Sigmoid colon (tissue), 7 donors: Measurements from ENCODE around the gene CASP9. TPM values are rescaled to one million over a fixed set of nuclear protein-coding genes. Genes with fewer than 3 reads are reported as not detected.
"Not testable (repeated sequence)": the region's sequence is repeated elsewhere in the genome, so short reads cannot be mapped to it uniquely, and the experiment has no call there.

Experiments
- DNase-seq: peaks from one replicate; pipeline ENCODE4 v3.0.0-alpha.2; 2019
- H3K27ac ChIP-seq, 4 donors: fragments of 200-600 bp; sonication (generic); one replicate each; pipeline ENCODE4 v1.5.1; 2016 to 2019; ENCODE audit warnings: mild to moderate bottlenecking in 1 of 4
- H3K27me3 ChIP-seq, 3 donors: fragments of 200-600 bp; sonication (generic); one replicate each; pipeline ENCODE4 v1.5.1; 2019; ENCODE audit warnings: mild to moderate bottlenecking in 1 of 3
- H3K36me3 ChIP-seq, 4 donors: fragments of 200-600 bp; sonication (generic); one replicate each; pipeline ENCODE4 v1.5.1; 2016 to 2019
- H3K4me1 ChIP-seq, 4 donors: fragments of 200-600 bp; sonication (generic); one replicate each; pipeline ENCODE4 v1.5.1; 2017 to 2019
- H3K4me3 ChIP-seq, 4 donors: fragments of 200-600 bp; sonication (generic); one replicate each; pipeline ENCODE4 v1.5.1; 2017 to 2019; ENCODE audit warnings: mild to moderate bottlenecking in 2 of 4, moderate library complexity in 1 of 4
- H3K9me3 ChIP-seq, 4 donors: fragments of 200-600 bp in 3 of 4; sonication (generic) in 3 of 4; one replicate each; pipeline versions ENCODE4 v1.5.1 to v1.6.1; 2013 to 2019
- EP300 ChIP-seq, 4 donors: sonication (generic); formaldehyde crosslinking; IDR thresholded peaks; one replicate each; pipeline ENCODE4 v1.6.1; 2017; ENCODE audit warnings: antibody characterized with exemption in 4 of 4
- POLR2A ChIP-seq, 2 donors: fragments of 450-650 bp; IDR thresholded peaks; one replicate each; pipeline ENCODE4 v1.6.1; 2016; ENCODE audit warnings: antibody characterized with exemption in 2 of 2, mild to moderate bottlenecking in 2 of 2, moderate library complexity in 2 of 2
- POLR2AphosphoS5 ChIP-seq, 4 donors: sonication (generic); formaldehyde crosslinking; IDR thresholded peaks; one replicate each; pipeline ENCODE4 v1.6.1; 2017; ENCODE audit warnings: antibody characterized with exemption in 4 of 4
- WGBS, 2 donors: extraction: QIAGEN DNeasy Blood & Tissue Kit; methylation state at CpG; one replicate each; pipeline ENCODE4 v1.1.7; 2013; 5-methylcytosine and 5-hydroxymethylcytosine counted together
- intact Hi-C: fragments of 100-400 bp; cut with DNase I; formaldehyde crosslinking; loops from one replicate; pipeline ENCODE4 v1.15.1; 2023
- polyA plus RNA-seq, 3 donors: library from polyadenylated mRNA; stranded (reverse); fragments of 200-250 nt; gene quantifications; one replicate each; pipeline ENCODE4 v1.2.3, GENCODE V29; 2013
- total RNA-seq, 4 donors: library from RNA; depleted of rRNA; stranded (reverse); fragments of >200 nt; gene quantifications; one replicate each; pipeline ENCODE4 v1.1.0, GENCODE V29; 2016
- TF ChIP-seq, protein P1 (sequence below), 4 experiments: fragments of 450-650 bp in 3 of 4; fragments of 200-600 bp in 1 of 4; IDR thresholded peaks; one replicate each; pipeline ENCODE4 v1.5.1; 2016 to 2019; ENCODE audit warnings: antibody characterized with exemption in 4 of 4, mild to moderate bottlenecking in 3 of 4, moderate library complexity in 2 of 4
- donor health status: healthy with polysubstance abuse.
- donor health status: Bipolar disorder and iron deficiency.
- donor health status: healthy.

CASP9 gene
- total and polyA plus RNA-seq, 7 donors, result 6.2 to 18.2 (median 11.4) TPM

DNA sequence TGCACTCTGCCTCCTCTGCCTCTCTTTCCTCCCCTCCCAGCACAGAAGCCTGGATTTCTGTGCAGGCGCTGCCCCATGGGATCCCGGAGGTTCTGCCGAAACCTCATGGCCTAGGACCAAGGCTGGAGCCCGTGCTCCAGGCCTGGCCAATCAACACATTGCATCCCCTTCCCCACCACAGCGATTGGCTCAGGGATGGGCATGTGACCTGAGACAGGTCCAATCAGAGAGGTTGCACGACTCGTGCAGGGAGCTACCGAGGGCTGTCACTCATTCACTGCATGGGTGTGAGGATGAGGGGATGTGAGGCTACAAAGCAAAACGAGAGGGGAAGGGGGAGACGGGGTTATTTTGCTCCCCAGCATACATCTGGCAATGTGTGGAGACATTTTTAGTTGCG, 51.4 kb downstream of the CASP9 start:
- peaks cover 0 to 7% (median 0%) of the 10 kb centered on the region in 4 donors for H3K4me1 ChIP-seq
- H3K27ac ChIP-seq, result no peak overlapping the region
- no peak for DNase-seq
- no peak overlapping the region for H3K4me3 ChIP-seq
- no peaks in the 10 kb centered on the region for H3K9me3 ChIP-seq
- no peaks in the 10 kb centered on the region for H3K36me3 ChIP-seq
- TF ChIP-seq, protein P1, sequence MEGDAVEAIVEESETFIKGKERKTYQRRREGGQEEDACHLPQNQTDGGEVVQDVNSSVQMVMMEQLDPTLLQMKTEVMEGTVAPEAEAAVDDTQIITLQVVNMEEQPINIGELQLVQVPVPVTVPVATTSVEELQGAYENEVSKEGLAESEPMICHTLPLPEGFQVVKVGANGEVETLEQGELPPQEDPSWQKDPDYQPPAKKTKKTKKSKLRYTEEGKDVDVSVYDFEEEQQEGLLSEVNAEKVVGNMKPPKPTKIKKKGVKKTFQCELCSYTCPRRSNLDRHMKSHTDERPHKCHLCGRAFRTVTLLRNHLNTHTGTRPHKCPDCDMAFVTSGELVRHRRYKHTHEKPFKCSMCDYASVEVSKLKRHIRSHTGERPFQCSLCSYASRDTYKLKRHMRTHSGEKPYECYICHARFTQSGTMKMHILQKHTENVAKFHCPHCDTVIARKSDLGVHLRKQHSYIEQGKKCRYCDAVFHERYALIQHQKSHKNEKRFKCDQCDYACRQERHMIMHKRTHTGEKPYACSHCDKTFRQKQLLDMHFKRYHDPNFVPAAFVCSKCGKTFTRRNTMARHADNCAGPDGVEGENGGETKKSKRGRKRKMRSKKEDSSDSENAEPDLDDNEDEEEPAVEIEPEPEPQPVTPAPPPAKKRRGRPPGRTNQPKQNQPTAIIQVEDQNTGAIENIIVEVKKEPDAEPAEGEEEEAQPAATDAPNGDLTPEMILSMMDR (IDR thresholded peaks at IDR 0.05), result no peak
- no peak for TF ChIP-seq POLR2A (IDR thresholded peaks at IDR 0.05)
- TF ChIP-seq EP300 (IDR thresholded peaks at IDR 0.05), result no peak
- TF ChIP-seq POLR2AphosphoS5 (IDR thresholded peaks at IDR 0.05), result no peak
- 92% methylated on average over 11 of the region's 11 CpGs for WGBS, 2 donors
- H3K27me3 ChIP-seq, result no peaks in the 10 kb centered on the region
- intact Hi-C loops, result no loop called here

DNA sequence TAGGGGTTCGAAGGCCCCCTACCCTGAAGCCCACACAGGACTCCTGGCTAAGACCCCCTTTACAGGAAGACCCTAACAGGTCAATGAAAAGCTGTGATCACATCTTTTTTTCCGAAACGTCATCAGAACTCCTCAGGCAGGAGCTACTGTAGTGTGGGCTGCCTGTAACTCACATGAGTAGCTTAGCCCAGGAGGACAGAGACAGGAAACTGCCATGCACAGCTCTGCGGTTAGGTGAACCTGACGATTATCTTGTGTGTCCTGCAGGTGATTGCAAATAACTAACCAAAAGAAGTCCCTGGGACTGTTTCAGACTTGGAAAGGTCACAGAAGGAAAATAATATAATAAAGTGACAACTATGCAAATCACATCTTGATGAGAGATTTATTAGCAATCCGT, 52.3 kb downstream of the CASP9 start:
- DNase-seq, H3K27ac ChIP-seq, H3K9me3 ChIP-seq, H3K4me1 ChIP-seq, H3K36me3 ChIP-seq, H3K4me3 ChIP-seq, H3K27me3 ChIP-seq, intact Hi-C loops: not testable (repeated sequence)
- 86% methylated on average over 6 of the region's 6 CpGs for WGBS, 2 donors

DNA sequence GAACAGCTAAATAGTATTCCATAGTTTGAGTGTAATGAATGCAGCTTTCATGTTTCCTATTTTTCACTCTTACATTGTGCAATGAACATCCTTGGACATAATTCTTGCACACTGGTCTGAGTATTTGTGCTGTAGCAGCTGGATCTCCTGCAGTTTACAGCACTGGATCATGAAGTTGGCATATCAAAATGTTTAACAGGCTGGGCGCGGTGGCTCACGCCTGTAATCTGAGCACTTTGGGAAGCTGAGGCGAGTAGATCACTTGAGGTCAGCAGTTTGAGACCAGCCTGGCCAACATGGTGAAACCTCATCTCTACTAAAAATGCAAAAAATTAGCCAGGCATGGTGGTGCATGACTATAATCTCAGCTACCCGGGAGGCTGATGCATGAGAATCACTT, 52.9 kb downstream of the CASP9 start:
- H3K36me3 ChIP-seq, H3K27ac ChIP-seq, intact Hi-C loops, H3K27me3 ChIP-seq, H3K4me3 ChIP-seq, DNase-seq, H3K9me3 ChIP-seq, H3K4me1 ChIP-seq: not testable (repeated sequence)
- 78 to 92% methylated on average over 5 of the region's 5 CpGs for WGBS, 2 donors

DNA sequence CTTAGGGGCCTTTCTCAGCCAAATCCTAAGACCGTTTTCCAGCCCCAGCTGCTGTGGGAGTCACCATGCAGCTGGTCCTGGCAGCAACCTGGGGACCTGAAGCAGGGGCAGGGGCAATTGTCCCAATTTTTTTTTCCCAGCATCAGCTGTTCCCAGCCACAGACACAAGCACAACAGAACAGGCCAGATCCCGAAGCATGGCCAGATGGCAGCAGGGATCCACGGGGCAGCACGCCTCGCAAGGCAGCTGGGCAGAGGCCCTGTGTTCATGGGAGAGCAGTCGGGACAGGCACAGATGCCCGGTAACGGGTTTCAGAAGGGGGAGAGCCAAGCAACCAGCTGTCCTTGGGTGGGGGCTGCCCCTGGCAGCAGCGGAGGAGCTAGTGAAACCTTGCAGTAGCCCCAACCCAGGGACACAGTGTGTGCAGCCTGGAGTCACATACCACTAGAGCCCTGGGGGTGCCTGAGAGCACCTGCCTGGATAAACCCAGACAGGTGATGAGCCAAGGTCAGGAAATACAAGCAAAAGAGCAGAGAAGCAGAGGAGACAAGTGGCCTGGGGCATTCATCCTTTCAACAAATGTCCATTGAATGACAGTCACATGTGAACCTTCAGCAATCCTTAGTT, 54.1 kb downstream of the CASP9 start:
- H3K9me3 ChIP-seq, H3K27ac ChIP-seq, DNase-seq, intact Hi-C loops, H3K36me3 ChIP-seq, H3K27me3 ChIP-seq, H3K4me3 ChIP-seq, H3K4me1 ChIP-seq: not testable (repeated sequence)
- WGBS, 2 donors, result 84 to 93% methylated on average over 9 of the region's 9 CpGs

DNA sequence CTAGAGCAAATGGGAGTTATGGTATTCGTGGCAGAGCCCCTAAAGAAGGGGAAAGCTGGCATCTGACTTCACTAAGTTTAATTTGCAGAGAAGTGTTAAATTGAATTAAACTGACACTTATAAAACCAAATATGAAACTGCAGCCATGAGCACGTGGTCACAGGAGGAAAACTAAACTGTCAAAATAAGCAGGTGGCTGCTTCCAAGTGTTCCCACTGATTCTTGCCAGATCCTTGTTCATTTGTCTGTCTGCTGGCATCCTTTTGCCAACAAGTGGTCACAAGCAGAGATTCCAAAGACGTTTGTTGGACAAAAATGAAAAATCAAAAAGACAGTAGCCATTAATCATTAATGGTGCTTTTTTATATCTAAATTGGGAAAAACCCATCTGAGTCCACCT, 54.7 kb downstream of the CASP9 start:
- 62 to 63% methylated on average over 3 of the region's 3 CpGs for WGBS, 2 donors
- Histone ChIP-seq H3K27me3 (no peaks in the 10 kb centered on the region), H3K4me3 (no peak overlapping the region), H3K9me3 (no peaks in the 10 kb centered on the region), H3K36me3 (no peaks in the 10 kb centered on the region), H3K27ac (no peak overlapping the region), H3K4me1 (peaks cover 0 to 7% (median 0%) of the 10 kb centered on the region in 4 donors)
- no peak for DNase-seq
- intact Hi-C loops, result no loop called here
- no peak for TF ChIP-seq EP300 (IDR thresholded peaks at IDR 0.05)
- no peak for TF ChIP-seq POLR2AphosphoS5 (IDR thresholded peaks at IDR 0.05)
- TF ChIP-seq, protein P1 (IDR thresholded peaks at IDR 0.05), result no peak
- TF ChIP-seq POLR2A (IDR thresholded peaks at IDR 0.05), result no peak

DNA sequence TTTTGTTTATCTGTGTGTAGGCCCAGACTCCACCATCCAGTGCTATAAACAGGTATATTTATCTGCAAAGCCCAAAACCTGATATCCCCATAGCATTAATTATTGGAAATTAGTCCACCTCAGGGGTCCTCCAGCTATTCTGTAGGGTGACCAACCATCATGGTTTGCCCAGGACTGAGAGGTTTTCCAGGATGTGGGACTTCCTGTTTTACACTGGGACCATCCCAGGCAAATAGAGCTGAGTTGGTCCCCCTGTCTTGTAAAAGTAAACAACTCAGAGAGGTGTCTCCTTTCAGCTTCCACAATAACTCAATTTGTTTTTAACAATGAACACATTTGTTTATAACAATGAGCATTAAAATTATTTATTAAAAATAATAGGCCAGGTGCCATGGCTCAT, 55.9 kb downstream of the CASP9 start:
- intact Hi-C loops, result no loop called here
- H3K4me1 ChIP-seq, result peaks cover 0 to 7% (median 0%) of the 10 kb centered on the region in 4 donors
- H3K27me3 ChIP-seq, result no peaks in the 10 kb centered on the region
- no peaks in the 10 kb centered on the region for H3K36me3 ChIP-seq
- no peak overlapping the region for H3K27ac ChIP-seq
- no peak for TF ChIP-seq EP300 (IDR thresholded peaks at IDR 0.05)
- TF ChIP-seq POLR2A (IDR thresholded peaks at IDR 0.05), result no peak
- TF ChIP-seq, protein P1 (IDR thresholded peaks at IDR 0.05), result no peak
- no peak for TF ChIP-seq POLR2AphosphoS5 (IDR thresholded peaks at IDR 0.05)
- H3K9me3 ChIP-seq, result no peaks in the 10 kb centered on the region
- no peak overlapping the region for H3K4me3 ChIP-seq
- no peak for DNase-seq

DNA sequence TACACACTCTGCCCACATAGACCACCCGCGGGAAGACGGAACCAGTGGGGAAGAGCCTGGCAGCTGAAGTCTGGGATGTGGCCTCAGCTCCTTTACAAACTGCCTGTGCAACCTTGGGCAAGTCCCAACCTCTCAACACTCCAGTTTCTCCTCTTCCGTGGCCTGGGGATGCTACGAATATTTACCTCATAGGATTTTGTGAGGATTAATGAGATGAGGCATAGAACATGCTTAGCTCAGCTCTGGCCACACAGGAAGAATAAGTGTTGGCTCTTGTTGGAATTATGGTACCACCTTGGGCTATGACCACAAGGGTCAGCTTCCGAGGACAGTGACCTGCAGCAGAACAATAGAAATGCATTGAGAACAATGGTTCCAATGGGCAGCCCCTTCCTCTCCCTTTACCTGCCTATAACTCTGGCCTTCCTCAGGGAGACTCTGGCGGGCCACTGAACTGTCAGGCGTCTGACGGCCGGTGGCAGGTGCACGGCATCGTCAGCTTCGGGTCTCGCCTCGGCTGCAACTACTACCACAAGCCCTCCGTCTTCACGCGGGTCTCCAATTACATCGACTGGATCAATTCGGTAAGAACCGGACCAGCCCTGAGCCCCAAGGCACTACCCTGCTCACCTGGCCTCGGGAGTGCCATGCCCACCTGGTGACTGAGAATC, 56.9 kb downstream of the CASP9 start:
- DNase-seq, result not testable (repeated sequence)

More for the DNA sequence above, 56.9 kb downstream of the CASP9 start:
- H3K27ac ChIP-seq, H3K9me3 ChIP-seq, H3K27me3 ChIP-seq, H3K4me3 ChIP-seq, H3K36me3 ChIP-seq, H3K4me1 ChIP-seq, intact Hi-C loops: not testable (repeated sequence)
- 93 to 97% methylated on average over 22 of the region's 22 CpGs for WGBS, 2 donors
